BE2C (cell line): Measurements from ENCODE around the gene TSHR.

ENCODE experiments used
- DNase-seq: peaks from one replicate; pipeline ENCODE4 v3.0.0-alpha.2; 2020
- H3K27me3 ChIP-seq: fragments of 250-450 bp; sonication (Bioruptor Pico); 2 replicates; pipeline ENCODE4 v1.5.1; 2020; ENCODE audit warnings: mild to moderate bottlenecking
- H3K36me3 ChIP-seq: fragments of 250-450 bp; sonication (Bioruptor Pico); 2 replicates; pipeline ENCODE4 v1.5.1; 2020; ENCODE audit warnings: mild to moderate bottlenecking
- H3K4me1 ChIP-seq: fragments of 250-450 bp; sonication (Bioruptor Pico); 2 replicates; pipeline ENCODE4 v1.5.1; 2020
- H3K4me3 ChIP-seq: 2 replicates; pipeline ENCODE4 v1.5.1; 2011; ENCODE audit warnings: low read depth, low read length
- H3K9me3 ChIP-seq: fragments of 250-450 bp; sonication (Bioruptor Pico); 2 replicates; pipeline ENCODE4 v1.5.1; 2020
- CTCF ChIP-seq: IDR thresholded peaks from 2 replicates; pipeline ENCODE4 v1.5.1; 2012; ENCODE audit warnings: mild to moderate bottlenecking, low read depth, low read length

Gene TSHR

GRCh38 chr14:81170829-81171195 lies 215.4 kb downstream of the TSHR start:
- H3K4me1 ChIP-seq: peaks cover 6% of the 10 kb centered on the region
- TF ChIP-seq CTCF: no peak
- DNase-seq: no peak
- no peak overlapping the region for H3K4me3 ChIP-seq
- H3K36me3 ChIP-seq: no peaks in the 10 kb centered on the region
- no peaks in the 10 kb centered on the region for H3K27me3 ChIP-seq
- no peaks in the 10 kb centered on the region for H3K9me3 ChIP-seq

- no peak for TF ChIP-seq CTCF
- peak; percentile 32 for DNase-seq
- no peak overlapping the region for H3K4me3 ChIP-seq
These were observed 216.9 kb downstream of the TSHR start for GRCh38 chr14:81172353-81172752.

GRCh38 chr14:81172881-81173280 lies 217.5 kb downstream of the TSHR start:
- Histone ChIP-seq H3K4me3 (no peak overlapping the region), H3K36me3 (no peaks in the 10 kb centered on the region), H3K9me3 (no peaks in the 10 kb centered on the region), H3K27me3 (no peaks in the 10 kb centered on the region), H3K4me1 (peaks cover 6% of the 10 kb centered on the region)
- DNase-seq: no peak
- no peak for TF ChIP-seq CTCF

More at GRCh38 chr14:81172353-81172752, 216.9 kb downstream of the TSHR start:
- Histone ChIP-seq H3K4me1 (peaks cover 6% of the 10 kb centered on the region), H3K27me3 (no peaks in the 10 kb centered on the region), H3K36me3 (no peaks in the 10 kb centered on the region), H3K9me3 (no peaks in the 10 kb centered on the region)

GRCh38 chr14:81176241-81176640 lies 220.8 kb downstream of the TSHR start:
- no peak for DNase-seq
- Histone ChIP-seq H3K36me3 (no peaks in the 10 kb centered on the region), H3K4me3 (no peak overlapping the region), H3K4me1 (peaks cover 6% of the 10 kb centered on the region), H3K9me3 (no peaks in the 10 kb centered on the region), H3K27me3 (no peaks in the 10 kb centered on the region)
- TF ChIP-seq CTCF: no peak

- Histone ChIP-seq H3K27me3 (no peaks in the 10 kb centered on the region), H3K9me3 (no peaks in the 10 kb centered on the region), H3K4me1 (peaks cover under 1% of the 10 kb centered on the region), H3K36me3 (peaks cover 4% of the 10 kb centered on the region; the same call in 1 of the 2 replicates), H3K4me3 (no peak overlapping the region)
- TF ChIP-seq CTCF: no peak
- DNase-seq: no peak
These were observed 221.8 kb downstream of the TSHR start for GRCh38 chr14:81177225-81177624.

- TF ChIP-seq CTCF: no peak
- Histone ChIP-seq H3K27me3 (no peaks in the 10 kb centered on the region), H3K9me3 (no peaks in the 10 kb centered on the region), H3K4me1 (no peaks in the 10 kb centered on the region), H3K4me3 (no peak overlapping the region), H3K36me3 (peaks cover 4% of the 10 kb centered on the region; the same call in 1 of the 2 replicates)
- no peak for DNase-seq
These were observed 222.6 kb downstream of the TSHR start for GRCh38 chr14:81178063-81178462.
